DND-41 (cell line): ENCODE data around the gene ZBP1.

Experiments used
- ATAC-seq: fragments of 200-7000 bp; cut with Tn5 transposase; 3 replicates; pipeline ENCODE4 v1.9.1; 2021; ENCODE audit warnings: low read depth; ENCODE audit not compliant: insufficient read depth
- DNase-seq: peaks from one replicate; pipeline ENCODE4 v3.0.0-alpha.2; 2020
- H2AFZ ChIP-seq: 2 replicates; pipeline ENCODE4 v1.6.0; 2012; ENCODE audit warnings: low read depth, low read length
- H3K27ac ChIP-seq: 2 replicates; pipeline ENCODE4 v1.5.1; 2012; ENCODE audit warnings: low read length, inconsistent platforms
- H3K27me3 ChIP-seq: fragments of 200-600 bp; sonication (generic); 2 replicates; pipeline ENCODE4 v1.6.0; 2012; ENCODE audit warnings: low read length, mild to moderate bottlenecking, inconsistent platforms; ENCODE audit not compliant: insufficient read depth, poor library complexity
- H3K36me3 ChIP-seq: 2 replicates; pipeline ENCODE4 v1.5.1; 2012; ENCODE audit warnings: low read length, inconsistent platforms; ENCODE audit not compliant: insufficient read depth
- H3K4me1 ChIP-seq: 2 replicates; pipeline ENCODE4 v1.5.1; 2012; ENCODE audit warnings: mild to moderate bottlenecking, low read length; ENCODE audit not compliant: insufficient read depth
- H3K4me2 ChIP-seq: 2 replicates; pipeline ENCODE4 v1.6.0; 2012; ENCODE audit warnings: mild to moderate bottlenecking, moderate library complexity, low read length, inconsistent platforms; ENCODE audit not compliant: insufficient read depth
- H3K4me3 ChIP-seq, 2 experiments: fragments of 200-600 bp in 1 of 2; shearing (Covaris generic) in 1 of 2; 2 replicates each; pipeline ENCODE4 v1.5.1; 2012 to 2016; ENCODE audit warnings: inconsistent platforms in 2 of 2, low read length in 2 of 2, mild to moderate bottlenecking in 2 of 2, low read depth in 1 of 2, moderate library complexity in 1 of 2
- H3K79me2 ChIP-seq: 2 replicates; pipeline ENCODE4 v1.6.0; 2012; ENCODE audit warnings: low read length, inconsistent platforms; ENCODE audit not compliant: insufficient read depth
- H3K9ac ChIP-seq: 2 replicates; pipeline ENCODE4 v1.6.0; 2012; ENCODE audit warnings: low read depth, mild to moderate bottlenecking, inconsistent platforms, low read length, moderate library complexity
- H3K9me3 ChIP-seq: 2 replicates; pipeline ENCODE4 v1.5.1; 2012; ENCODE audit warnings: low read length, moderate library complexity, mild to moderate bottlenecking, inconsistent platforms; ENCODE audit not compliant: insufficient read depth, severe bottlenecking
- H4K20me1 ChIP-seq: 2 replicates; pipeline ENCODE4 v1.6.0; 2012; ENCODE audit warnings: low read length; ENCODE audit not compliant: insufficient read depth
- CTCF ChIP-seq: IDR thresholded peaks from 2 replicates; pipeline ENCODE4 v1.5.1; 2012; ENCODE audit warnings: borderline replicate concordance, low read length, moderate library complexity, mild to moderate bottlenecking; ENCODE audit not compliant: poor library complexity, severe bottlenecking; ENCODE audit errors: extremely low read depth
- EZH2 ChIP-seq: IDR thresholded peaks from 3 replicates; pipeline ENCODE4 v1.6.1; 2012; ENCODE audit warnings: borderline replicate concordance, low read depth, mild to moderate bottlenecking, moderate library complexity, low read length, inconsistent platforms; ENCODE audit not compliant: severe bottlenecking

Gene ZBP1

GRCh38 chr20:57612436-57612835, 7.8 kb downstream of the ZBP1 start:
- ATAC-seq (no peak), DNase-seq (no peak)
- Histone ChIP-seq H3K4me1 (no peaks in the 10 kb centered on the region), H3K4me2 (no peak overlapping the region), H2AFZ (no peak overlapping the region), H4K20me1 (peaks cover 55% of the 10 kb centered on the region), H3K9ac (no peak overlapping the region), H3K79me2 (no peaks in the 10 kb centered on the region), H3K36me3 (no peaks in the 10 kb centered on the region), H3K4me3 (no peak overlapping the region), H3K27me3 (peaks cover 29% of the 10 kb centered on the region), H3K27ac (no peak overlapping the region), H3K9me3 (no peaks in the 10 kb centered on the region)
- TF ChIP-seq CTCF: no peak

- Histone ChIP-seq H3K4me3 (no peak overlapping the region), H3K27me3 (peaks cover 33% of the 10 kb centered on the region), H3K27ac (no peak overlapping the region), H2AFZ (no peak overlapping the region), H3K79me2 (no peaks in the 10 kb centered on the region), H3K36me3 (no peaks in the 10 kb centered on the region), H3K9me3 (no peaks in the 10 kb centered on the region), H3K4me1 (no peaks in the 10 kb centered on the region), H3K9ac (no peak overlapping the region), H4K20me1 (peaks cover 48% of the 10 kb centered on the region), H3K4me2 (no peak overlapping the region)
- DNase-seq: no peak
- no peak for TF ChIP-seq EZH2
- no peak for ATAC-seq
These were observed 8.5 kb downstream of the ZBP1 start for GRCh38 chr20:57611586-57612311.

GRCh38 chr20:57610261-57610952, 9.8 kb downstream of the ZBP1 start:
- H2AFZ ChIP-seq: no peak overlapping the region
- no peaks in the 10 kb centered on the region for H3K4me1 ChIP-seq
- H3K4me3 ChIP-seq: no peak overlapping the region
- ATAC-seq: no peak
- no peaks in the 10 kb centered on the region for H3K9me3 ChIP-seq
- no peak for TF ChIP-seq EZH2
- TF ChIP-seq CTCF: no peak
- DNase-seq: no peak
- H3K27ac ChIP-seq: no peak overlapping the region
- H3K27me3 ChIP-seq: peaks cover 40% of the 10 kb centered on the region
- H3K36me3 ChIP-seq: no peaks in the 10 kb centered on the region
- no peaks in the 10 kb centered on the region for H3K79me2 ChIP-seq
- no peak overlapping the region for H3K9ac ChIP-seq
- no peak overlapping the region for H3K4me2 ChIP-seq
- peaks cover 35% of the 10 kb centered on the region for H4K20me1 ChIP-seq

DNA sequence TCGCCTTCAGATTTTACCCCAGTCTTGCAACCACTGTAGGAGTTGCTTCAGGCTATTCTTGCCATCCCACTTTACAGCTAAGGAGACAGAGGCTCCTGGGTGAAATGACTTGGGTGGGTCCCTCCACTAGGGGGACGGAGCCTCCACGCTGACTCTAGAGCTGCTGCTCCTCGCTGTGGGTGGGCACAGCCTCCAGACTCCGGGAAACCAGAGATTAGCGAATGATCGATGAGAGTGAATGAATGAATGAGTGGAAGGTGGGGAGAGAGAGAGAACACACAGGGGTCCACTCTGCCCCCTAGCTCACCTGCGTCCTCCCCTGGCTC, 10.4 kb downstream of the ZBP1 start:
- Histone ChIP-seq H3K4me1 (no peaks in the 10 kb centered on the region), H3K4me2 (no peak overlapping the region), H4K20me1 (peaks cover 30% of the 10 kb centered on the region), H3K27me3 (peaks cover 40% of the 10 kb centered on the region), H3K9me3 (no peaks in the 10 kb centered on the region), H2AFZ (no peak overlapping the region), H3K27ac (no peak overlapping the region), H3K9ac (no peak overlapping the region), H3K4me3 (no peak overlapping the region), H3K79me2 (no peaks in the 10 kb centered on the region), H3K36me3 (no peaks in the 10 kb centered on the region)
- peak; percentile 62 for ATAC-seq
- DNase-seq: no peak
- TF ChIP-seq CTCF (peak; percentile 31), EZH2 (no peak)
